GM18499 (cell line): ENCODE data around the gene NCOA4.
"Not testable (repeated sequence)": the region's sequence is repeated elsewhere in the genome, so short reads cannot be mapped to it uniquely, and the experiment has no call there.

Source experiments
- ATAC-seq: cut with Tn5 transposase; IDR thresholded peaks from one replicate; pipeline ENCODE4 v1.9.1; 2021; ENCODE audit warnings: moderate number of reproducible peaks; ENCODE audit not compliant: insufficient read depth, unreplicated experiment

The NCOA4 gene

DNA sequence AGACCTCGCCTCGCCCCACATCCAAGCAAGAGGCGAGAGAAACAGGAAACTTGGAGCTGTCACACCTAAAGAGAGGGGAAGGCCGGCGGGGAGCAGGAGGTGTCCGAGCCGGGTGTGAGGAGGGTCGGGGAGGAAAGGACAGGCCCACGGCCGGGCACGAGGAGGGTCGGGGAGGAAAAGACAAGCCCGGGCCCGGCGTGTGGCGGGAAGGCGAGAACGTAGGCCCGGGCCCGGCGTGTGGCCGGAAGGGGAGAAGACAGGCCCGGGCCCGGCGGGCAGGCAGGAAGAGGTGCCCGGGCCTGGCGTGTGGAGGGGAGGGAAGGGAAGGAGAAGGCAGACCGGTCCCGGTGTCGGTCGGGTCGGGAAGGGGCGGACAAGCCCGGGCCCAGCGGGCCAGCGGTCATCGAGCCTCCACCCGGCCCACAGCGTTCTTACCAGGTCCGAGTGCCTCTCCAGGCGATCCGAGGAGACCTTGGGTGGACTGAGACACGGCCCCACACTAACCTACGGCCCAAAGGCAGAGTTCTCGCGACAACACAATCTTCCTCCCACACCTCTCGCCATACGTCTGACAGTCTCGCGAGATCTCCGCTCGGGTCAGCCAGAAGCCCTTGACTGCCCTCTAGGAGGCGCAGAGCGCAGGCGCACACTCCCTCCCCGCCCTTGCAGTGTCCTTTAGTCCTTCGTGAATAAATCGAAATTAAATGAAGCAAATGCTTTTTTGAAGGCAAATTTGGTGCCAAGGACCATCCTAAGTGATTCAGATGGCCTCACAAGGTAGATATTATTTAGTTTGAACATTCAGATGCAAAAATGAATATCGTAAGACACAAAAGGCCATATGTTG is at the start of gene NCOA4:
TSS of gene NCOA4 (minus strand) at position 533 of the 847 bp plus-strand sequence. CDS start 13,943 bp downstream, outside the sequence.
- ATAC-seq, result peak; percentile 96

DNA sequence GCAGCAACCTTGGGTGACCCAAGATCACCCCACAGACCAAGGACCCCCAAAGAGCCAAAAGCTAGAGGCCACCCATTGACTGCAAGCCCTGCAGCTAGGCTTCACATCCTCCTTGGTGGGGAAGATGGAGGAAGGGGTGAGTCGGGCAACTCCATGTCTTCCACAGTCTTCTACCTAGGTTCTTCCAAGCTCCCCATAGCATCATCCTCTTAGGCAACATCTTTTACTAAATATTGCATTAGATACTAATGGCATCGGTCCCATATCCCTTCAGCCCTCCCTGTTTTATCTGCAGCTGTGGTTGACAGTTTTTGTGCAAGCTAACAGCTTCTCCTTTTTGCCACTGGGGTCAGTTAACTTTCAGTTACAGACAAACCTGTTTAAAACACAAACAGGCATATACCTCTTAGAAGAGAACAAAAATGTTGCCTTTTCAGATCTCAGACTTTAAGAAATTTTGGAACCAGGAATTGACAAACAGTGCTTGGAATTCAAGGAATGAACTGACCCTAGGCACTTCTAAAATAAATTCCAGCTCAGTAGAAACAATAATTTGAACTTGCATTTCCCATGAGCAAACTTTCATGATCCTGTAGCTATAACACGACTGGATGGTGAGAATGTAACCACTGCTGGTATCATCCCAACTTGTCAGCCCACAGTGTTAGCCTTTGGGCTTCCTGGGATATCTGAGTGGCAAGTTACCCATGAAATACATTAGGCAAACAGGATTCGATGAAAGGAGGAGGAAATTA is 49.6 kb upstream of the NCOA4 start:
- ATAC-seq, result no peak

DNA sequence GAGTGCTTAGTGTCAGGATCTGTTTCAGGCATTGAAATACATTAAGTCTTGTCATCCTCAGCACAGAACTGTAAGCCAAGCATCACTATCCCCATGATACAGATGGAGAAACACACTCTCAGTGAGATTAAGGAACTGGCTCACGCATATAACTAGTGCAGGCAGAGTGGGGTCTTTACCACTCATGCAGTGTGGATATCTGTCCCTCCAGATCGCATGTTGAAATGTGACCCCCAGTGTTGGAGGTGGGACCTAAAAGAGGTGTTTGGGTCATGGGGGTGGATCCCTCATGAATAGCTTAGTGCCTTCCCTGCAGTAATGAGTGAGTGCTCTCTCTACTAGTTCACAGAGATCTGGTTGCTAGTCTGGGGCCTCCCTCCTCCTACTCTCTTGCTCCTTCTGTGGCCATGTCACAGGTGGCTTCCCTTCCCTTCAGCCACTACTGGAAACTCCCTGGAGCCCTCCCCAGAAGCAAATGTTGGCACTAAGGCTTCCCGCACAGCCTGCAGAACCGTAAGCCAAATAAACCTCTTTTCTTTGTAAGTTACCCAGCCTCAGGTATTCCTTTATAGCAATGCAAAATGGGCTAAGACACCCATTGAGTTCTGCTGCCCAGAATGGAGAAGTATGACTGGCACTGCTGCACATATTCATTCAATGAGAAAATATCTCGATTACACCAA is 47.4 kb upstream of the NCOA4 start:
- ATAC-seq, result no peak

DNA sequence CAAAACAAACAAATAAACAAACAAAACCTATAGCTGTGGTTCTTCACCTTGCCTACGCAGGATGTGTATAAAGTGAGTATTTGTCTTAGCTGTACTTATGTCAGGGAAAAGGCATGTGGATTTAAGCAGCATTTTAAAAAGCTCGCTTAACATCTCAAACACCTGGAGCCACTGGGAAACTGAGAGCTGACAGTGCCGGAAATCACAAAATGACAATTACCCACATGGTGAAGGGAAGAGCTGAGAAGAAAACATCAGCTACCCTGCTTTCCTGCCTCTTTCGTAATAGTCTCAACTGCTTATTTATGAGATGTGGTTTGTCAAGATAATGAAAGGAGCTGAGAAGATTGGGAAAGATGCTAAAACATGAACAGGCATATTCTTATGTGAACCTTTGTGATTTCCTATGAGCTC is 46.7 kb upstream of the NCOA4 start:
- ATAC-seq, result no peak

DNA sequence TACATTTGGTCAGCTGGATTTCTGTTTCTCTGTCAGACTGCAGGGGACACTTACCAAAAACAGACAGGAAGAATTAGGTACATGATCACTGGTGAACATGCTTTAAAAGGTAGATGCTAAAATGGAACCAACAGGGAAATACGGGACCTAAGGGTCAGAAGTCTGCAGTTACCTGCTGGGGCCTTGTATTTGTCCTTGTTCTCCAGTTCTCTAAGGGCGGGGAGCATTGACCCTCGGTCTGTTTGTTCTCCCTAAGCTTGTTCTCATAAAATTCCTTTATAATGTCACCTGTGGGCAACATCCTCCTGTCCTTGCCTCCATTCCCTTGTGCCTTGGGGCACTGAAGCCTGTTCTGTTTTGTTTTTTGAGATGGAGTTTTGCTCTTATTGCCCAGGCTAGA is 45.4 kb upstream of the NCOA4 start:
- ATAC-seq, result no peak

DNA sequence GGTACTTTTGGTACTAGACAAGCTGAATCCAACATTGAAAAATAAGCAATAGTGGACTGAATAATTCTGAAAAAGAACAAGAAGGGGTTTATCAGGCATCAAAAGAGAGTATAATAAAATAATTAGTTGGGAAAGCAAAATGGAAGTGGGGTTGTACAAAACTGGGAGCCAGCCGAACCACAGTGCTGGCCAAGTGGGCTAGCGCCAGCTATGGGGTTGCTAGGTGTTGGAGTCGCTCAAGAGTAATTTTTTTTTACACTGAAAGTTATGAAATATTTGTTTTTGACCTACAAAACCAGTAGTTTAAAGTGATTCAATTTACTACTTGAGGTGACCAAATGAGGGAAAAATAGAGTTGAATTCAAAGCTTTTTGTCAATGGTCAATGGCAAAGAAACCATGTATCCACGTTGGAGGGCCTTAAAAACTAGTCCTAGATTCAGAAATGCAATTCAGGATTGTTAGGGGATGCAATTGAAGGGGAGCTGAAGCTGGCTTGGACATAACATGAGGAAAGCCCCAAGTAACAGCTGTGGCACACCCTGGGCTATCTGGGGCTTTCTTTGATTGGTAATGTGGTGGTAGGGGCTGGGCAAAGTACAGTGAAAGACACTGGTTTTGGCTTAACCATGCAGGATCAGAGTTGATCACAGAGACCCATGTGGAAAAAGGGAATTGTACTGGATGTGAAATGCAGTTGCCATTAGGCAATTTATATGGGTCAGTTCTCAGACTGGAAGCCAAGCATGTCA is 43.9 kb upstream of the NCOA4 start:
- no peak for ATAC-seq

DNA sequence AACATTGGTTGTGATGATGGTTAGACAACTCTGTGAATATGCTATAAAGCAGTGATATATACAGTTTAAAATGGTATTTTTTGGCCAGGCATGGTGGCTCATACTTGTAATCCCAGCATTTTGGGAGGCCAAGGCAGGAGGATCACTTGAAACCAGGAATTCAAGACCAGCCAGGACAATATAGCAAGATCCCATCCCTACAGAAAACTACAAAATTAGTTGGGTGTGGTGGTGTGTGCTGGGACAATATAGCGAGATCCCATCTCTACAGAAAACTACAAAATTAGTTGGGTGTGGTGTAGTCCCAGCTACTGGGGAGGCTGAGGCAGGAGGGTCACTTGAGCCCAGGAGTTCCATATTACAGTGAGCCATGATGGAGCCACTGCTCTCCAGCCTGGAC is 43.1 kb upstream of the NCOA4 start:
- ATAC-seq, result no peak

DNA sequence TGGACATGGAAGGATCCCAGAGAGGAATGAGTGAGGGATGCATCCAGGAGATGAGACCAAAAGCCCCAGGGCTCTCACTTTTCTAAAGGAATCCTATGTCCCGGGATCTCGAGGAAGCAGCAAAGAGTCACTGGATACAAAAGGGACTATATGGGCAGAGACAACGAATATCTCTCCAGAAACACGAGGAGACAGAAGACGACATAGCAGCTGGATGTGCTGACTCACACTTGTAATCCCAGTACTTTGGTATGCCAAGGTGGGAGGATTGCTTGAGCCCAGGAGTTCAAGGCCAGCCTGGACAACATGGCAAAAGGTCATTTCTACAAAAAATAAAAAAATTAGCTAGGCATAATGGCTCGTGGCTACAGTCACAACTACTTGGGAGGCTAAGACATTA is 40.3 kb upstream of the NCOA4 start:
- no peak for ATAC-seq

DNA sequence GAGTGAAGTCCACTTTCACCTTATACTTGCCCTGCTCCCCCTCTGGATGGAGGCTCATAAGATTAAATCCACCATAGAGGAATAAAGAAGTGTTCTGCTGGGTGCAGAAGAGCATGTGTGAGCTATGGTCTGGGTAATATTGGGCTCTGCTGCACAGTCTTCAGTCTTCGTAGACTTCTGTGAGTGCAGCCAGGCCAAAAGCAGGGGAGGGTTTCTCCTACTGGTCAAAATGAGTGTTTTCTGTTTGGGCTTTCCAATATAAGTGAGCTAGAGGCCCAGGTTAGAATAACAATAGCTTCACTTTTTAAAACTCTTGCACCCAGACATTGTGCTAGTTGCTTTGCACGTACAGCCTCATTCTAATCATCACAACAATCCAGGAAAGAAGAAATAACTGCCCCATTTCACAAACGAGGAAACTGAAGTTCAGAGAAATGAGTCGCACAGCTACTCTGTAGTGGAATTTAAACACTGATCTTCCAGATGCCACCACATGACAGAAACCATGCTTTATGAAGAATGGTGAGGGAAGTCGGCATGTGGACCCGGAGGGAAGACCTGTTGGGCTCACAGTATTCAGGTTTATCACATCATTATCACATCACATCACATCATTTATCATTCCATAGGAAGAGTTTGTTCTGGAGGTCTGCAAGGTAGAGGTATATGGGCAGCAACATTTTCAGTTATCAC is 39.5 kb upstream of the NCOA4 start:
- no peak for ATAC-seq

DNA sequence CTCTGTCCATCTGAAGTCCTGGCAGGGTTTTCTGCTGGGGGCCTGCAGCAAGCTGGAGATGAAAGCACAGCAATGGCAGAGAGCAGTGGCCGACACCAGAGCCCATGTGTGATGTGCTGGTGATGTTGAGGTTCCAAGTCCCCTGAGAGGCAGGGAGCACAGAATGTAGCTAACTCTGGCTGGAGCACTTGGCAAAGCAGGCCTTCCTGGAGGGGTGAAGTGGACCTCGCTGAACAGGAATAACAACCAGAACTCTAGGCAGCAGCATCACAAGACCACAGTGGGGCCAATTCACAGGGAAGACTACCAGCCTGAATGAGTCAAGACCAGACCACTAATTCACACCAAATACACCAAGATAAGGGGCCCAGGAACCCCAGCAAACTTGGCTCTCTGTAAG is 38.5 kb upstream of the NCOA4 start:
- no peak for ATAC-seq

DNA sequence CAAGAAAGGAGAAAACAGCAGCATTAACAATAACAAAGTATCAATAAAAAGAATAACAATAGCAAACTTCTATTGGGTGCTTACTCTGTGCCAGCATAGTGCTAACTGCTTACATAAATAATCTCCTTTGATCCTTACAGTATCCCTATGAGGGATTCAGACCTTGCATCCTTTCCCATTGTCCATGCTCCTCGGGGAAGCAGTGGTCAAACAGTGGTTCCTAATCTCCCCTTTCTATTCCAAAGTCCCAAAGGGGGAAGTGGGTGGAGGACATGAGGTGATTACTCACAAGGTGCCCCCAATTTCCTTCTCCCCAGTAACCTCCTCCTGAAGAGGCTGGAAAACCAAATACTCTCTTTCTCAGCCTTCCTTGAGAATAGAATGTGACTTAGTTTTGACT is 37.7 kb upstream of the NCOA4 start:
- ATAC-seq, result no peak

DNA sequence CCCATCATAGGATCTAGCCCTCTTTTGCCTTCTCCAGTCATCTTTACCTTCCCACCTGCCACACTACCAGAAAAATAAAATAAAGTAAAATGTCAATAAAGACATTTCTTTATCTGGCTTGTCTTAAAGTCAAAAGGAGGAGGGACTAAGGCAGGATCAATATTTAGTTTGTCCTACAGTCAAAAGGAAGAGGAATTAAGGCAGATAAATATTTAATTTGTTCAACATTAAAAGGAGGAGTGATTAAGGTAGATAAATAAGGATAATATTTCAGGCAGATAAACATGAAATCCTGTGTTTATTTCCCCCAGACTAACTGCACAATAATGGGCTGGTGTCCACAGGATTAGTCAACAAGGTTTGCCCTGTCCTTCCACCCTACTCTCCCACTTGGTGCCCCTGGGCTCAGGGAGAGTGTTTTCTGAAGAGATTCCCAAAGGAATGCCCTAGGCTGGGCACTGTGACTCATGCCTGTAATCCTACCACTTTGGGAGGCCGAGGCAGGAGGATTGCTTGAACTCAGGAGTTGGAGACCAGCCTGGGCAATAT is 33.9 kb upstream of the NCOA4 start:
- ATAC-seq, result no peak

DNA sequence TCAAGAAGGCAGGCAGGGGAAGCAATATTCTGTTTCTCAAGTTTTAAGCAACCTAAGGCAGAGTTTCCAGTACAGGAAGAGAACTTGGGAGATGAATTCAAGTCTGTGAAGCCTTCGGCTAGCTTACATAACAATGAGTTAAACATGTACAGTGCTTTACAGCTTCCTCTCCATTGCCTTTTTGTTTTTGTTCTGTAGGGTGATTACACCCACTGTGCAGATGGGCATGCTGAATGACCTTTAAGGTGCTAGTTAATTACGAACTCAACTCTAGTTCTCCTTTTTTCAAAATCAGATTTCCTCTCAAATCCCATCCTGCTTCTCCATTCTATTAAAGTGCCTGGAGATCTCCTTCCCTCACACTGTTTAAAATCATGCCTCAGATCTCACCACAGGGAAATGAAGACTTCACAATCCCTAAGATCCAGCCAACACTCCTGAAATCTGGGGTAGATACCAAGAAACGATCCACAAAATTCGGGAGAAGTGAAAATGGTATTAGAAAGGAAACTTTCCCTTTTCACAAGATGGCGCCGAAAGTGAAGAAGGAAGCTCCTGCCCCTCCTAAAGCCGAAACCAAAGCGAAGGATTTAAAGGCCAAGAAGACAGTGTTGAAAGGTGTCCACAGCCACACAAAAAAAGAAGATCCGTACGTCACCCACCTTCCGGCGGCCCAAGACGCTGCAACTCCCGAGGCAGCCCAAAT is 32.5 kb upstream of the NCOA4 start:
- no peak for ATAC-seq

DNA sequence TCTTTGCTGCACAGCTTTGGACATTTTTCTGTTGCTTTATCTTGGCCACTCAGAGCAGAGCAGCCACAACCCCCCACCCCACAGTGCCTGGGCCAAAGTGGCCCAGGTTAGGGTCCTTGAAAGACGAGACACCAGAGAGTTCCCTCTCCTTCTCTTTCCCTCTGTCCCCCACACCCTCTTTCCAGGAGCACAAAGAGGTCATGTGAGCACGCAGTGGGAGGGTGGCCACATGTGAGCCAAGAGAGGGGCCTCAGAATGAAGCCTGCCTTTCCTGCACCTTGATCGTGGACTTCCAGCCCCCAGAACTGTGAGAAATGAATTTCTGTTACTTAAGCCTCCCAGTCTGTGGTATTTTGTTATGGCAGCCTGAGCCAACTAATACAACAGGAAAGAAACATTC is 30.3 kb upstream of the NCOA4 start:
- ATAC-seq, result no peak

DNA sequence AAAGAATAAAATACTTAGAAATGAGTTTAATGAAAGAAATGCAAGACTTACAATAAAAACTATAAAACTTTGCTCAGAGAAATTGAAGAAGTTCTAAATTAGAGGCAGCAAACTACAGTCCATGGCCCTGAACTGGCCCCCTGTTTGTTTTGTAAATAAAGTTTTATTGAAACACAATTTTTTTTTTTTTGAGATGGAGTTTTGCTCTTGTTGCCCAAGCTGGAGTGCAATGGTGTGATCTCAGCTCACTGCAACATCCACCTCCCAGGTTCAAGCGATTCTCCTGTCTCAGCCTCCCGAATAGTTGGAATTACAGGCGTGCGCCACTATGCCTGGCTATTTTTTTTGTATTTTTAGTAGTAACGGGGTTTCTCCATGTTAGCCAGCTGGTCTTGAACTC is 27.5 kb upstream of the NCOA4 start:
- not testable (repeated sequence) for ATAC-seq

DNA sequence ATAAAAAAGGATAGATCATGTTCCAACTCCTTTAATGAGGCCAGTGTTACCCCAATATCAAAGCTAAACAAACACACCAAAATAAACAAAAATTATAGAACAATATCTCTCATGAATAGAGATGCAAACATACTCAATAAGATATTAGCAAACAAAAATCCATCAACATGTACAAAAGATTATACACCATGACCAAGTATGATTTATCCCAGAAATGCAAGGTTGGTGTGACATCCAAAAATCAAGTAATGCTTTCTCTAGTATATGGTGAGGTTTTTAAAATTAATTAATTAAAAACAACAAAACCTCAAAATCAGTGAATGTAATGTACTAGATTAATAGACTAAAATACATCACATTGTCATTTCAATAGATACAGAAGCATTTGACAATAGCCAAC is 26.6 kb upstream of the NCOA4 start:
- ATAC-seq, result no peak

DNA sequence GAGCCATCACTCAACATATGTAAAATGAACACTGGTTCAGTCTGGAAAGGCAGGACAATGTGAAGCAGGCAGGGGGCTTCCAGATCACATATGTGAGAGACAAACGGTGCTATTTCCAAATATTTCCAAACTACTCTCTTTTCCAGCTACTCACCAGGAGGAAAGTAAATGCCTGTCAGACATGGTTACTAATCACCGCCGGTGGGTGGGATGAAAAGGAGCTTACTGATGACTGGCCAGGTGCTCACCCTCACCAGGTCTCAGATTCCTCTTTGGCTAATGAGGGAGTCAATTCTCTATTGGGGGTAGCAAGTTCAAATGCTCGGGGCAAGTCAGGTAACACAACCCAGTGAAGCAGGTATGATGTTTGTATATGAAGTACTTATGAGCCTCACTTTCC is 25.3 kb upstream of the NCOA4 start:
- no peak for ATAC-seq

DNA sequence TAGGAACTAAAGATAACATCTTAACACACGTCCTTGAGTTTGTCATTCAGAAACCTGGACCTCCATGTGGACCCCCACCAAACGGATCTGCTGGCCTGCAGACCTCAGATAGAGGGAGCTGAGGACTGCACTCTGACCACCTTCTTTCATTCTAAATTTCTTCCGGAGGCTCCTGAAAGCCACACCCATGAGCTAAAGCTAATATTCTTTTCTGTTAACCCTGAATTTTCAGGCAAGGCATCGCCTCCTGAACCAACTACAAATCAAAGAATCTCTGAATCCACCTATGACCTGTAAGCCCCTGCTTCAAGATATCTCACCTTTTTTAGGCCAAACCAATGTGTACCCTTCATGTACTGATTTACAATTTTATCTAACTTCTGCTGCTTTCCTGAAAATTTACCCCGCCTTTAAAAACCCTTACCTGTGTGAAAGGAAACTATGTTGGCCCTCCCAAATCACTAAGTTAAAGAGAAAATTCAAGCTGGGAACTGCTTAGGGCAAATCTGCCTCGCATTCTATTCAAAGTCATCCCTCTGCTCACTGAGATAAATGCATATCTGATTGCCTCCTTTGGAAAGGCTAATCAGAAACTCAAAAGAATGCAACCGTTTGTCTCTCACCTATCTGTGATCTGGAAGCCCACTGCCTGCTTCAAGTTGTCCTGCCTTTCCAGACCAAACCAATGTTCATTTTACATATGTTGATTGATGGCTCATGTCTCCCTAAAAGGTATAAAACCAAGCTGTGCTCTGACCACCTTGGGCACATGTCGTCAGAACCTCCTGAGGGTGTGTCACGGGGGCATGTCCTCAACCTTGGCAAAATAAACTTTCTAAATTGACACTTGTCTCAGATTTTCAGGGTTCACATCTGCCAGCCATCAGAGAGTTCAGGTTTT is 23.4 kb upstream of the NCOA4 start:
- no peak for ATAC-seq
